ENCODE data around the gene GXYLT2.
A peak's percentile ranks its signal among the peaks of the same experiment; 100 is the strongest.

The GXYLT2 gene, protein sequence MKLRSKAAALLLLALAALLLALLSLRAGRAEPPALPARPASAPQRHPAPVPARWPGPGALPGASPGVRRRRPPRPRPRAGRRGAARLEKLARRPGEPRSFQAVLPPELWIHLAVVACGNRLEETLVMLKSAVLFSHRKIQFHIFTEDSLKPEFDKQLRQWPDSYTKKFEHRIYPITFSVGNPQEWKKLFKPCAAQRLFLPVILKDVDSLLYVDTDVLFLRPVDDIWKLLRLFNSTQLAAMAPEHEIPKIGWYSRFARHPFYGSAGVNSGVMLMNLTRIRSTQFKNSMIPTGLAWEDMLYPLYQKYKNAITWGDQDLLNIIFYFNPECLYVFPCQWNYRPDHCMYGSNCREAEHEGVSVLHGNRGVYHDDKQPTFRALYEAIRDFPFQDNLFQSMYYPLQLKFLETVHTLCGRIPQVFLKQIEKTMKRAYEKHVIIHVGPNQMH

DNA sequence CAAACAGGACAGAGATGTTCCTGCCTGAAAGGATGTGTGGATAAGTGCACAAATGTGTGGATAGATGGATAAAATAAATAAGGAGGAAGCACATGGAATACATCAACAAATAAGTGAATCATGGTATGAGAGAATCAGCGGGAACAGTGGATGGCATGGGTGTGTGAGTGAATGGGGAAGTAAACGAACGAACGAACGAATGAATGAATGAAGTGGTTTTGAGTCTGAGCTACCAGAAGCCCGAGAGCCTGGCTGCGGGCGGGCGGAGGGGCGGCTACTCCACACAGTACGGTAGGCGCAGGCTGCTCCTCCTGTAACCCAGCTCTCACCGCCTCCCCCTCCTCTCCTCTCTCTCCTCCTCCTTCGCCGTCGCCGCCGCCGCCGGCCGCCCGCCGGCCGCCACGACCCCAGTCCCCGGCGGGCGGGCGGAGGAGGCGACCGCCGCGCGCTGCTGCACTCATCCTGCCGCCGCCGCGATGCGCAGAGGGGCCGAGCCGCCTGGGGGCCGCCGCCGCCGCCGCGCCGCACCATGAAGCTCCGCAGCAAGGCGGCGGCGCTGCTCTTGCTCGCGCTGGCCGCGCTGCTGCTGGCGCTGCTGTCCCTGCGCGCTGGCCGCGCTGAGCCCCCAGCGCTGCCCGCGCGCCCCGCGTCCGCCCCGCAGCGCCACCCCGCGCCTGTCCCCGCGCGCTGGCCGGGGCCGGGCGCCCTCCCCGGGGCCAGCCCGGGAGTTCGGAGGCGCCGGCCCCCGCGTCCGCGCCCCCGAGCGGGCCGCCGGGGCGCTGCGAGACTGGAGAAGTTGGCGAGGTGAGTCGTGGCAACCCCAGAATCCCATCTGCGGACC lies at the start of gene GXYLT2:
TSS of gene GXYLT2 (plus strand) at position 342 of the 841 bp plus-strand sequence. CDS start at position 530, 188 bp downstream.
- no peak for DNase-seq (ENCODE audit: low read depth)

DNA sequence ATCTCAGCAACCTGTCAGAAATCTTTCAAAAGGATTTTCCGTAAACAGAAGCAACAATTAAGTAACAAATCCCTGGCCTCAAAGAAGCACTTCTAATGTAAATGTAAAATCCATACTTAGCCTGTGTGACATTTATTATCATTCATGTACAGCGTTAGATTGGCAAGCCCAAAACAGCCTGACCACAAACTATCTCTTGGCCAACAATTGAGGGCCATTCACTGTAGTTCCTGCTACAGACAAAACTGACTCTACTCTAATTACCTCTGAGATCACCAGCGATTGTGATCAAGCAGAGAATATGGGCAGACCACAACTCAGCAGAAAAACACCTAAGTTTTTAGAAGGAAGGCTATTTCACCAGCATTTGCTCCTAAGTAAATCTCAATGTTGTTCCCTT lies 48.8 kb upstream of the GXYLT2 start:
- DNase-seq (ENCODE audit: low read depth): no peak

DNA sequence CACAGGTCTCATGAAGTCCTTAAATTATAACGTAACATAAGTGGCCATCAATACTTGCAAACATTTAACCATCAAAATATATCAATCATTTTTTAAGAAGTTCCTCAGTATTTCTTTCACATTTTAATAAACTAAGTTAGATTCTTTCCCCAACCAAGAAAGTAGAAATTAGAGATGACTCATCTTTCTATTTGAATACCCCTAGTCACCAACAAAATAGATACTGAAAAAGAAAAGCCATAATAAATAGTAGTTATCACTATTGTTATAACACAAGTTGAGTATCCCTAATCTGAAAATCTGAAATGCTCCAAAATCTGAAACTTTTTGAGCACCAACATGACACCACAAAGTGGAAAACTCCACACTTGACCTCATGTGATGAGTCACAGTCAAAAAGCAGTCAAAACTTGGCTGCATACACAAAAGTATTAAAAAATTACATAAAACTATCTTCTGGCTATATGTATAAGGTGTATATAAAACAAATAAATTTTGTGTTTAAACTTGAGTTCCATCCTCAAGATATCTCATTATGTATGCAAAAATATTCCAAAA lies 43.3 kb upstream of the GXYLT2 start:
- DNase-seq (ENCODE audit: low read depth): no peak

DNA sequence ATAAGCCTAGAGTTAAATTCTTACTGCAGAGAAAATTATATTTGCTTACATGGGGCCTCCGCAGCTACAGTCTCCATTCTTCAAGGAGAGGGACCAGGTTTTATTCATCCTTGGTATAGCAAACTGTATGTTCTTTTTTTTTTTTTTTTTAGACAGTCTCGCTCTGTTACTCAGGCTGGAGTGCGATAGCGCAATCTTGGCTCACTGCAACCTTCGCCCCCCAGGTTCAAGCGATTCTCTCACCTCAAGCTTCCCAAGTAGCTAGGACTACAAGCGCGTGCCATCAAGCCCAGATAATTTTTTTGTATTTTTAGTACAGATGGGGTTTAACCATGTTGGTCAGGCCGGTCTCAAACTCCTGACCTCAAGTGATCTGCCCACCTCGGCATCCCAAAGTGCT lies 41.7 kb upstream of the GXYLT2 start:
- no peak for DNase-seq (ENCODE audit: low read depth)

DNA sequence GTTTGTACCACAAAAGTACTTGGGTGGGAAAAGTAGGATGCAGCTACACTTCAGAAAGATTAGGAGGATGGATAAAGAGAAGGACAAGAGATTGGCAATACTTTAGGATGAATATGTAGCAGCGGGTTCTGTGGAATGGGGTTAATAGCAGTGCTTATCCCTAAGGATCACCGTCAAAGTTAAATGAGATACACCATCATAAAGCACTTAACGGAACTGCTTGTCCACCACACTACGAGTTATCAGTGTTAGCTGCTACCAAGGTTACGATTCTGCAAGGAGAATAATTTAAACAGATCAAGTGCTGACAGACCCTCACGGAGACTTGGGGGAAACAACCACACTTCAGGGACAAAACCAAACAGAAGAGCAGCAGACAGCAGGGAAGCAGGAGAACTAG lies 40.6 kb upstream of the GXYLT2 start:
- DNase-seq (ENCODE audit: low read depth): no peak

DNA sequence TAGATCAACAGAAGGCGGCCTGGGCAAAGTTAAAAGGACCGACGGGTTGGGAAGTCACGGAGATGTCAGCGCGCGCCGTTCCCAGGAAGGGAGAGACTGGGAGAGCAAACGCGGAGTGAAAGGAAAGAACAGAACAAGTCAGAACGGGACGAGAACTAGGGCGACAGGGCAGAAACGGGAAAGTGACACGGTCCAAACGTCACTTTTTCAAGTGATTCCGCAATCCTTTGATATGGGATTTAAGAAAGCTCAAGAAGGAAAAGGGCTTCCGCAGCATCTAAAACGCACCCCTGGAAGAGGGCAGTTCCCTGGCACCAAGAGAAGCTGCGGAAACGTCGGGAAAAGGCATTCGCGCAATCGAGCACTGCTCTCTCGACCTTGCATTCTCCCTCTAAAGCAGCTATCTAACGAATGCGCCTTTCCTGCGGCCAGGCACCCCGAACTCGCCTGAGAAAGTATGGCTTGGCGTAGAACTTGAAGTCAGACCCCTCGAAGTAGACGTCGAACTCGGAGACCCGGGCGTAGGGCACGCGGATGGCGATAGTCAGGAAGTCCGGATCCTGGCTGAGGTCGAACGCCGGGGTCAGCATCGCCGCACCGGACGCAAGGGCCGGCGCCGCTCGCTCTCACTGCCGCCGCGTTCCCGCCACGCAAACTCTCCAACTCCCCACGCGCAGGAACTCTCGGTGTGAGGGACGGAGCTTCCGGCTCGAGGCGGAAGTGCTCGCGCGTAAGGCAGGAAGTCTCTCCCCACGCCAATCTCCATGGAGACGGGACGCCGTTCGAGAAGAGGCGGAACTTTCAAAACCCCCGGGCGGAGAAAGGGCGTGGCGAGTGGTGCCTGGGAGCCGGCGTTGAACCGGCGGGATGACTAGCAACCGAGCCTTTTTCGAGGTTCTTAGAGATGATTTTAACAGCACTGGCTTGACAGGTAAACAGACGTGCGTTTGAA lies 39.8 kb upstream of the GXYLT2 start, which contains the start of gene SHQ1:
TSS of gene SHQ1 (minus strand) at position 695 of the 952 bp plus-strand sequence. CDS start at position 590, 105 bp downstream.
- peak; percentile 49 for DNase-seq (ENCODE audit: low read depth)

DNA sequence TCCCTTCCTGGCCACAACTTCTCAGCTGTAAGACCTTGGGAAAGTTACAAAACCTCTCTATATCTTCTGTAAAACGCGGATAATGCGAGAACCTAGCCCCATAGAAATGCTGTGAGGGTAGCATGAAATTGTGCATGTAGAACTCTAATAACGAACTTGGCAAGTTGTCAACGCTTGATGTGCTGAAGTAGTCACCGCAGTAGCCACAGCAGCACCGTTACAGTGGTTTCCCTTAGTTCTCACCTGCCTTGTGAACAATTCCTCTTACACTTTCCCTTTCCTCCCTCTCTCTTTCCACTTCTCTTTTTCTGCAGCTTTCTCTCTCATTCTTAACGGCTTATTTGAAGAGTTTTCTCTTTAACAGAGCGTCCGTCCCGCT lies 39.2 kb upstream of the GXYLT2 start:
- DNase-seq (ENCODE audit: low read depth): no peak

DNA sequence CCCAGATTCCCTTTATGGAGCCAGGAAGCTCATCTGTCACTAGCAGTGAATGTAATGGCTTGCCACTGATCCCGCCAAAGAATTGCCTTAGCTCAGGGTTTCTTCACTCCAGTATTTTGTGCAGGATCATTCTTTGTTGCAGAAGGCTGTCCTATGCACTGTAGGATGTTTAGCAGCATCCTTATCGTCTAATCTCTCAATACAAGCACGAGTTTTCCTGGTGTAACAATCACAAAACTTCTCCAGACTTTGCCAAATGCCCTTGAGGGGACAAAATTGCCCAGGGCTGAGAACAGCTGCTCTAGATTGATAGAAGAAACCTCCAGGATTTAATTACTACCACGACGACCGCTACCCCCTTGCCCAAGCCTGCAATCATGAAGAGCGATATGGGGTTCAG lies 32.8 kb upstream of the GXYLT2 start:
- DNase-seq (ENCODE audit: low read depth): no peak

DNA sequence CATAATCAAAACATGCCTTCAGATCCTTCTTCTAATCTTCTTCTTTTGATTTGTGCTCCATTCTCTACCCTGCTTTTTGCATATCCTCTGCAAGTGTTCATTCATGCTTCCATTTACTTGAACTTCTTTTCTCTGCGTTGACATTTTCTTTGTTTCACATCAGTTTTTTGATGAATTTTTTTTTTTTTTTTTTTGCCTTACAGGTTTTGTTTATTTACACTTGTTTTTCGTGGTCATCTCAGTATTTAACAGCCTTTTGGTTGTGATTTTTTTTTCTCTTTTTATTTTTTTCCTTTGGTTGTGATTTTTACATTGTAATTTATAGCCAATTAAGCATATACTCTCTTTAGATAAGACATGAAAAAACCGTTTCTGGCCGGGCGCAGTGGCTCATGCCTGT lies 27.8 kb upstream of the GXYLT2 start:
- no peak for DNase-seq (ENCODE audit: low read depth)

DNA sequence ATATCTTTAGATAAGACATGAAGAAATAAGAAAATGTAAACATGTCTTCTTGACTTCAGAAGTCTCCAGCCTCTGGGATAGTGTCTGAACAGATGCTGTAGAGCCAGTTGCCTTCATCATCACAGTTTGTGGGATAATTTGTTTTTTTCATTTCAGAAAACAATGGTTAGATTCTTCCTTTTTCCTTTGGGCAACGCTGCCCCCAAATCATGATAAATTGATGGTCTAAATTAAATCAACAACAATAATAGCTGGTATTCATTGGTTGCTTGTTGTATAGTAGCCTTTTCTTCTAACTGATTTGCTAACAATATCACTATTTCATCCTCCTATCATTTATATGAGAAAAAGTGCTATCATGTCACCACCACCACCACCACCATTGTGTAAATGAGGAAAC lies 27.0 kb upstream of the GXYLT2 start:
- no peak for DNase-seq (ENCODE audit: low read depth)

DNA sequence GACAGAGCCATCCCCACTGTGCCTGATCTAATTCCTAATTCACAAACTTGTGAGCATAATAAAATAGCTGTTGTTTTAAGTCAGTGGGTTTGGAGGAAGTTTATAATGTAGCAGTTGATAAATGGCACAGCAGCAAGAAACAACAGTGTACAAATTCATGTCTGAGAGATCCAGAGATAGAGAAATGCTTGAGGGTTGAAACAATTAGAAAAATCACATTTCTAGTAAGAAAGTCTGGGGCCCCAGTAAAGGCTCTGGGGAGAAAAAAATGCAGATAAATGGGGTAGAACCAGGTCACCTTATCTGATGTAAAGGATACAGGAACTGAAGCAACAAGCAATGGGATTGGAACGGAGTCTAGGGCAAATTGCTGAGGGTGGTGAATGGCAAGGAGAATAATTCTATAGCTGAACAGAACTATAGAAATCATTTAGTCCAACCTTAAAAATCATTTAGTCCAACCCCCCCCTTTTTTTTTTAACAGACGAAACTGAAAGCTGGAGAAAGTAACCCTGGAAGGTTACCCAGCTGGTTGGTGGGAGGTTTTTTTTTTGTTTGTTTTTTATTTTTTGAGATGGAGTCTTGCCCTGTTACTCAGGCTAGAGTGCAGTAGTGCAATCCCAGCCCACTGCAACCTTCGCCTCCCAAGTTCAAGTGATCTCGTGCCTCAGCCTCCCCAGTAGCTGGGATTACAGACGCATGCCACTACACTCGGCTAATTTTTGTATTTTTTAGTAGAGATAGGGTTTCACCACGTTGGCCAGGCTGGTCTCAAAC lies 25.3 kb upstream of the GXYLT2 start:
- no peak for DNase-seq (ENCODE audit: low read depth)

DNA sequence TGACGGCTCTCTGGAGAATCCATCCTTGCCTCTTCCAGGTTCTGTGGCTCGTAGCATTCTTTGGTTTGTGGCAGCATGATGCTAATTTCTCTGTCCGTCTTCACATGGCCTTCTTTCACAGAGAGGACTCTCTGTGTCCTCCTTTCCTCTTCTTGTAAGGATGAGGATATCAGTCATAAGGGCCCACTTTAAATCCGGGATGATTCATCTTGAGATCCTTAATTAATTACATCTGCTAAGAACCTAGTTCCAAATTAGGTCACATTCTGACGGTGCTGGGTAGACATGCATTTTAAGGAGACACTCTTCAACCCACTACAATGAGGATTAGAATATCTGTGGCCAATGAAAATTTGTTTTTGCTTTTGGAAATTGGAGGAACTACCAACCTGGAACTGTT lies 15.7 kb upstream of the GXYLT2 start:
- DNase-seq (ENCODE audit: low read depth): no peak

DNA sequence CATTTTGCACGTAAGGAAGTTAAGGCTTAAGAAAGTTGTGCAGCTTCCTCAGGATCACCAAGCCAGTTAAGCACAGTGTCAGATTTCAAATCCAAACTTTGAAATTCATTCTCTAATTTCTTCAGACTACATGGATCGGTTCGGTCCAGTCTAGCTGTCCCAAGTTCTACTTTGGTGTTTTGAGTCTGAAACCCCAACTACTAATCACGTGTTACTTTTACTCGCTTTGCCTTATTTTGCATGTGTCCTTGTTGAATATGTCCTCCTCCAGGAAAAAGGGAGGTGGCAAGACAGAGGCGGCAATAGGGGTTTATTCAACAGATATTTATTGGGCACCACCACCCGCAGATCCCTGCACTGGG lies 522 bp upstream of the GXYLT2 start:
- DNase-seq (ENCODE audit: low read depth): no peak

DNA sequence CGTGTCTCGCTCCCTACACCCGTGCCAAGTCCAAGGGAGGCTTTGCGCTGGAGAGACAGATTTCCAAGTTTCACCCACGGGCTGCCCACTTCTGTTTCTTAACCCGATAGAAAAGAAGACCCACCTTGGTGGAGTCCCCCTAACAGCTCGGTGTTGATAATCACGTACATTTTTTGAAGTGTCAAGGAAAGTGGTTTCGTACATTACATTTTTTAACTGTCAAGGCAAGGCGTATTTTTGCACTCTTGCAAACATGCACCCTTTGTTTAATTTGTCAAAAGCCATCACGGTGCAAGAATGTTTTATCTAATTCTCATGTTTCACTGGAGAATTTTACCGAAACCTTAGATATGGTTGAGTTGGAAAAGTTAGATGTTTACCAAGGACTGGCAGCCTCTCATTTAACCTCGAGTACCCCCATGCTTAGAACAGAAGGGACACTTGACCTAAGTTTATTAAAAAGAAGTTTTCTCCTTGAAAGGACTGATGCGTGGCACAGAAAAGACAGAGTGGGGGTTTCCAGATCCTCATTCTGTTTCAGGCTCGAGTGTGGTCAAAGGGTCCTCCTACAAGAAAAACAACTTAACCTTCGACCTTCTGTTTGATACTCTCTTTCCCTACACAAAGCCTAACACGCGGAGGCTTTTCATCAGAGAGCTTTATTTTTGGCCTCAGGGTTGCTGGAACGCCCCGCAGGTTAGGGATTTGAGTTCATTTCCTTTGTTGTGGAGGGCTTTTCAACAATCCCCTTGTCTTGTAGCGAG lies 882 bp downstream of the GXYLT2 start:
- no peak for DNase-seq (ENCODE audit: low read depth)

DNA sequence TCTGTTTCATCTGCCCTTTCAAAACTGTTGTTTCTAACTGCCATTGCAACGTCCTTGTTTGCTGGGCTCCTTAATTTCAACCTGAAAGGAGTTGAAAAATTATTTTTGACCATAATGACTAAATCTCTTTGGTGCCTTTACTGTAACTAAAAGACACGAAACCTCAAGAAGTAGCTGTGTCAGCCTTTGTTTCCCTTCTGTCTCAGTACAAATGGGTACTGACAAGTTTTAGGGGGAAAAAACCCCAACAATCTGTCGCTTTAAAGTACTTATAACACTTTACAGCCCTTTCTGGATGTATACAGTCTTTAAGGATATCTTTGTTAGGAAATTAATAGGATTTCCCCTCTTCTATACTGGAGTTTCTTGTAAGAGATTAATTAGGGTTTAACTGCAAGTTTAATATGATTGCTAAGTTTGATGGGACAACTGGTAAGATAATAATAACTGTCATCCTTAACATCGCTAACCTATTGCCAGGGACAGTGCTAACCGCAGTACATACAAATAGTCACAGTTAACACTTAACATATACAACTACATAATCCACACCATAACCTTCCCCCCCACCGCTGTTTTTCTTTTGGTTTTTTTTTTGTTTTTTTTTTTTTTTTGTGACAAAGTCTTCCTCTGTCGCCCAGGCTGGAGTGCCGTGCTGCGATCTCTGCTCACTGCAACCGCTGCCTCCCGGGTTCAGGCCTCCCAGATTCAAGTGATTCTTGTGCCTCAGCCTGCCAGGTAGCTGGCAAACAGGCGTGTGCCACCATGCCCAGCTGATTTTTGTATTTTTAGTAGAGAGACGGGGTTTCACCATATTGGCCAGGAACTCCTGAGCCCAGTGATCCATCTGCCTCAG lies 1.7 kb downstream of the GXYLT2 start:
- no peak for DNase-seq (ENCODE audit: low read depth)

DNA sequence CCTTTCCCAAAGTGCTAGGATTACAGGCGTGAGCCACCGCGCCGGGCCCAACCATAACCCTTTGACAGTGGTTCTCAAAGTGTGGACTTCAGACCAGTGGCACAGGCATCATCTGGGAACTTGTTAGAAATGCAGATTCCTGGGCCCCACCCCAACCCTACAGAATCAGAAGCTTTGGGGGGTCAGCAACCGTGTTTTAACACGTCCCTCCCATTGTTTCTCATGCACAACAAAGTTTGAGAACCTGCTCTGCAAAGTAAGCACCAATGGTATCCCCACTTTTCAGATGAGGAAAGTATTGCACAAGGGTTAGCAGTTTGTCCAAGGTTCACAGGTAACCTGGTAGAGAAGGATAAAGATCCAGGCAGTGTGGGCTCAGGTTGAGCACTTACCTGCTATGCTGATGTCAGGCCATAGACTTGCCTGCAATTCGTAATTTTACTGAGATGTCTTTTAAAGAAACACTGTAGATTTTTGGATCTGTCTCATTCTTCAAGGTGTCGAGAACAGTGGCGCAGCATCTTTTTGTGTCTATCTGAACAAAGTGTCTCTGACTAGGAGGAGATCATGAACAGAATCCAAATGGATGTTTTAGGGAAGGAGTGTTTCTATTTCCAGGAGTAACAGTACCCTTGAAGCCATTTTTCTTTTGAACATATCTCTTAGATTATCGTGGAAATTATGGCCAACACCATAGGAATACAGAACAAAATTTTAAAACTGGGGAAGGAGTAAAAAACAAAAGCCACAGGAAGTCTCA lies 2.5 kb downstream of the GXYLT2 start:
- no peak for DNase-seq (ENCODE audit: low read depth)

DNA sequence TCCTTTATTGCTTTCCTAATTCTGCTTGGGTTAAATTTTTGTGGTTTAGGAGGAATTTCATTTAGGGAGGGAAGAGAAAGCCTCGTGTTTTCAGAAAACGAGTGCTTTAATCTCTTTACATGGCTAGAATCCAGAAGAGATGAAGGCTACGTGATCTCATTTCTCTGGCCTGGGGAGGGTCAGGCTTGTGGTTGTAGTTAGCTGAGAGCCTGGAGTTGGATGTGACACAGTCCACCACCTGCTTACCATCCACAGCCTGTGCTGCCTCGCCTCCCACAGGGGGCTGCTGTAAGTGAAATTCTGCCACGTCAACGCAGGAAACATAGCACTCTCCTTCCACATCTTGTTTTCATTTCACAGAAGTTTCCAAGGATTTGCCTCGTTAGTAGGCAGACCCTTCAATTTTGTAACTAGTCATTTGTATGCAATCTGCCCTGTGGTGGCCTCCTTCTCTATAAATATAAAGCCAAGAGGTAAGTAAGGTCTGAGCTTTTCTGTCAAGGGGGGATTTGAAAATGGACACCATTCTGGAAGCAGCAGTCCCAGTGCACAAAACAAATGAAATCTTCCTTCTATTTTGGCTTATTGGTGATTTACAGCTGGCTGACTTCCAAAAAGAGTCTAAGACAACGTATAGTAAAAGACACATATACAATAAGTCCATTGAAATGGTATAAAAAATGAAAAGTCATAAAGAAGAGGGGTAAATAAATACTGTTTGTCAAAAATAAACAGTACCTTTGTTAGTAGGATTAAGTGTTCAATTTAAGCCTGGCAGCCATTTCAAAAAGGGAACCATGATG lies 3.4 kb downstream of the GXYLT2 start:
- no peak for DNase-seq (ENCODE audit: low read depth)

All from CMK (cell line).